Transverse colon (tissue), 3 donors: ENCODE measurements around the gene USP11.

Experiments used
- EP300 ChIP-seq: sonication (generic); formaldehyde crosslinking; IDR thresholded peaks from one replicate; pipeline ENCODE4 v1.6.1; 2017; ENCODE audit warnings: antibody characterized with exemption, low read depth
- TF ChIP-seq, protein P1 (sequence below), 5 experiments: fragments of 200-600 bp in 3 of 5; fragments of 450-650 bp in 2 of 5; sonication (generic) in 3 of 5; IDR thresholded peaks; 1 replicate in 2 of 5; 2 replicates in 3 of 5; pipeline ENCODE4 v1.5.1; 2016 to 2017; ENCODE audit warnings: antibody characterized with exemption in 5 of 5, inconsistent platforms in 3 of 5, mild to moderate bottlenecking in 2 of 5, moderate library complexity in 1 of 5

- TF ChIP-seq, protein P1, sequence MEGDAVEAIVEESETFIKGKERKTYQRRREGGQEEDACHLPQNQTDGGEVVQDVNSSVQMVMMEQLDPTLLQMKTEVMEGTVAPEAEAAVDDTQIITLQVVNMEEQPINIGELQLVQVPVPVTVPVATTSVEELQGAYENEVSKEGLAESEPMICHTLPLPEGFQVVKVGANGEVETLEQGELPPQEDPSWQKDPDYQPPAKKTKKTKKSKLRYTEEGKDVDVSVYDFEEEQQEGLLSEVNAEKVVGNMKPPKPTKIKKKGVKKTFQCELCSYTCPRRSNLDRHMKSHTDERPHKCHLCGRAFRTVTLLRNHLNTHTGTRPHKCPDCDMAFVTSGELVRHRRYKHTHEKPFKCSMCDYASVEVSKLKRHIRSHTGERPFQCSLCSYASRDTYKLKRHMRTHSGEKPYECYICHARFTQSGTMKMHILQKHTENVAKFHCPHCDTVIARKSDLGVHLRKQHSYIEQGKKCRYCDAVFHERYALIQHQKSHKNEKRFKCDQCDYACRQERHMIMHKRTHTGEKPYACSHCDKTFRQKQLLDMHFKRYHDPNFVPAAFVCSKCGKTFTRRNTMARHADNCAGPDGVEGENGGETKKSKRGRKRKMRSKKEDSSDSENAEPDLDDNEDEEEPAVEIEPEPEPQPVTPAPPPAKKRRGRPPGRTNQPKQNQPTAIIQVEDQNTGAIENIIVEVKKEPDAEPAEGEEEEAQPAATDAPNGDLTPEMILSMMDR (IDR thresholded peaks at IDR 0.05) = no peak
- TF ChIP-seq EP300 = no peak
Observed at GRCh38 chrX:47216393-47216925, 16.4 kb upstream of the USP11 start.
